Uterus (tissue), 4 donors: ENCODE results near the gene MCEE. TPM values are rescaled to one million over a fixed set of nuclear protein-coding genes. Genes with fewer than 3 reads are reported as not detected.

Experiments used
- DNase-seq, 2 donors: peaks; one replicate each; pipeline ENCODE4 v3.0.0-alpha.2; 2019 to 2020
- H3K27ac ChIP-seq, 2 donors: fragments of 200-600 bp; sonication (generic); 1 replicate in 1 of 2; 2 replicates in 1 of 2; pipeline ENCODE4 v1.5.1; 2016 to 2018
- H3K27me3 ChIP-seq, 2 donors: fragments of 200-600 bp; sonication (generic); one replicate each; pipeline ENCODE4 v1.5.1; 2018 to 2019; ENCODE audit warnings: control low read depth in 1 of 2
- H3K36me3 ChIP-seq, 2 donors: fragments of 200-600 bp; sonication (generic); one replicate each; pipeline ENCODE4 v1.5.1; 2019; ENCODE audit warnings: control low read depth in 1 of 2
- H3K4me1 ChIP-seq, 2 donors: fragments of 200-600 bp; sonication (generic); one replicate each; pipeline ENCODE4 v1.5.1; 2018 to 2019; ENCODE audit warnings: control low read depth in 1 of 2
- H3K4me3 ChIP-seq, 2 donors: fragments of 200-600 bp; sonication (generic); 1 replicate in 1 of 2; 2 replicates in 1 of 2; pipeline ENCODE4 v1.5.1; 2018 to 2019; ENCODE audit warnings: mild to moderate bottlenecking in 1 of 2
- H3K9me3 ChIP-seq, 2 donors: fragments of 200-600 bp; sonication (generic); one replicate each; pipeline ENCODE4 v1.5.1; 2019; ENCODE audit warnings: control low read depth in 1 of 2
- CTCF ChIP-seq, 4 experiments: fragments of 200-600 bp in 2 of 4; fragments of 450-650 bp in 2 of 4; sonication (generic) in 2 of 4; IDR thresholded peaks; one replicate each; pipeline ENCODE4 v1.5.1; 2016 to 2019; ENCODE audit warnings: antibody characterized with exemption in 4 of 4, mild to moderate bottlenecking in 2 of 4, moderate library complexity in 1 of 4
- POLR2A ChIP-seq, 2 donors: fragments of 450-650 bp; IDR thresholded peaks; one replicate each; pipeline ENCODE4 v1.6.1; 2016; ENCODE audit warnings: antibody characterized with exemption in 2 of 2, mild to moderate bottlenecking in 1 of 2, moderate library complexity in 1 of 2
- intact Hi-C: fragments of 100-400 bp; cut with DNase I; formaldehyde crosslinking; loops from one replicate; pipeline ENCODE4 v1.15.1; 2023; ENCODE audit warnings: low total_unique reads
- total RNA-seq, 4 donors: library from RNA; depleted of rRNA in 3 of 4; stranded (reverse); fragments of >200 nt in 3 of 4; gene quantifications; one replicate each; pipeline versions ENCODE4 v1.1.0 to v1.2.4, GENCODE V29; 2014 to 2023
- donor health status: DM: yes; HTN: yes; CAD: no.

The MCEE gene
- total RNA-seq, 4 donors from 2014 or later = 9.5 to 40.0 (median 23.2) TPM; not detected in 1

GRCh38 chr2:71068218-71069035 is 61.6 kb downstream of the MCEE start, which contains the start of gene NAGK:
TSS of gene NAGK (plus strand) at chr2:71068648. CDS start at chr2:71068684, 36 bp downstream.
- DNase-seq = peak; percentile 95 to 96
- Histone ChIP-seq H3K36me3 (no peaks in the 10 kb centered on the region), H3K4me1 (peaks cover 0 to 5% of the 10 kb centered on the region in 2 donors), H3K27me3 (no peaks in the 10 kb centered on the region), H3K9me3 (no peaks in the 10 kb centered on the region), H3K27ac (peak within 1 kb of the TSS; percentile 95 to 97), H3K4me3 (peak within 1 kb of the TSS; percentile 70 to 98)
- TF ChIP-seq POLR2A (IDR thresholded peaks at IDR 0.05) (peak; percentile 99 to 100), CTCF (IDR thresholded peaks at IDR 0.05) (peak in 2 of 4 experiments; percentile 29 to 33)
- intact Hi-C loops = no loop called here

- Histone ChIP-seq H3K27ac (peak overlapping the region; percentile 95 to 97), H3K27me3 (no peaks in the 10 kb centered on the region), H3K36me3 (no peaks in the 10 kb centered on the region), H3K4me3 (peak overlapping the region; percentile 70 to 98), H3K9me3 (no peaks in the 10 kb centered on the region), H3K4me1 (peaks cover 0 to 5% of the 10 kb centered on the region in 2 donors)
- TF ChIP-seq CTCF (IDR thresholded peaks at IDR 0.05) (peak in 1 of 4 experiments; percentile 5), POLR2A (IDR thresholded peaks at IDR 0.05) (no peak)
- intact Hi-C loops = no loop called here
- DNase-seq = no peak
Measured at GRCh38 chr2:71067567-71068217, 62.3 kb downstream of the MCEE start.

GRCh38 chr2:71066856-71067255 is 63.2 kb downstream of the MCEE start:
- Histone ChIP-seq H3K4me3 (no peak overlapping the region), H3K27ac (no peak overlapping the region), H3K36me3 (no peaks in the 10 kb centered on the region), H3K4me1 (peaks cover 0 to 5% of the 10 kb centered on the region in 2 donors), H3K27me3 (no peaks in the 10 kb centered on the region), H3K9me3 (no peaks in the 10 kb centered on the region)
- DNase-seq = no peak
- intact Hi-C loops = no loop called here
- TF ChIP-seq POLR2A (IDR thresholded peaks at IDR 0.05) = no peak
- no peak for TF ChIP-seq CTCF (IDR thresholded peaks at IDR 0.05)

- no peak overlapping the region for H3K27ac ChIP-seq
- H3K4me1 ChIP-seq = peaks cover 0 to 4% of the 10 kb centered on the region in 2 donors
- DNase-seq = no peak
- H3K36me3 ChIP-seq = no peaks in the 10 kb centered on the region
- intact Hi-C loops = no loop called here
- no peaks in the 10 kb centered on the region for H3K27me3 ChIP-seq
- TF ChIP-seq CTCF (IDR thresholded peaks at IDR 0.05) = no peak
- no peak for TF ChIP-seq POLR2A (IDR thresholded peaks at IDR 0.05)
- no peak overlapping the region for H3K4me3 ChIP-seq
- no peaks in the 10 kb centered on the region for H3K9me3 ChIP-seq
Measured at GRCh38 chr2:71064754-71065621, 65.0 kb downstream of the MCEE start.
